ENCODE data around the gene GAS7.
A peak's percentile ranks its signal among the peaks of the same experiment; 100 is the strongest.

The GAS7 gene

GRCh38 chr17:9973669-9974447, 224.5 kb downstream of the GAS7 start:
- no peak for TF ChIP-seq CTCF (IDR thresholded peaks at IDR 0.05; ENCODE audit: insufficient read depth, low read depth, low read length, missing control alignments)
- DNase-seq (ENCODE audit: low read depth) = no peak
- no peak overlapping the region for H3K4me3 ChIP-seq (ENCODE audit: low read length)

GRCh38 chr17:9971991-9972390, 226.4 kb downstream of the GAS7 start:
- no peak for DNase-seq (ENCODE audit: low read depth)
- no peak for TF ChIP-seq CTCF (IDR thresholded peaks at IDR 0.05; ENCODE audit: insufficient read depth, low read depth, low read length, missing control alignments)
- no peak overlapping the region for H3K4me3 ChIP-seq (ENCODE audit: low read length)

- H3K4me3 ChIP-seq (ENCODE audit: low read length) = no peak overlapping the region
- no peak for DNase-seq (ENCODE audit: low read depth)
- no peak for TF ChIP-seq CTCF (IDR thresholded peaks at IDR 0.05; ENCODE audit: insufficient read depth, low read depth, low read length, missing control alignments)
These were observed 229.0 kb downstream of the GAS7 start for GRCh38 chr17:9969301-9969935.

DNA sequence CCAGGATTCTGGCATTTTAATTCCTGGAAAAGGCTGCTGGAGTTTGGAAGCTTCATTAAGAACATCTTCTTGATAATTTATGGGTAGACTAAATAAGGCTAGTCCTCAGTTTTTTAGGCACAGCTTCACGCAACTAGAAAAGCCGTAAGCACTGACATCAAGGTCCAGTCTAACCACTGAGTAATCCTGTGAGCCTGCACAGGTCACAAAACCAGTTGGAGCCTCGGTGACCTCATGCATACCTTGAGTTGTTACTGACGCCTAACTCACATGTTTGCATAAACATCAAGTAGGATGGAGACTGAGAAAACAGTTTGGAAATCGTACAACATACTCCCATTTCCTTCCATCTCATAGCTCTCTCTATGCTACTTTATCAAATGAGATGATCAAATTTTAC, 229.5 kb downstream of the GAS7 start:
- no peak overlapping the region for H3K4me3 ChIP-seq (ENCODE audit: low read length)
- DNase-seq (ENCODE audit: low read depth) = no peak
- no peak for TF ChIP-seq CTCF (IDR thresholded peaks at IDR 0.05; ENCODE audit: insufficient read depth, low read depth, low read length, missing control alignments)

- TF ChIP-seq CTCF (IDR thresholded peaks at IDR 0.05; ENCODE audit: insufficient read depth, low read depth, low read length, missing control alignments) = no peak
- H3K4me3 ChIP-seq (ENCODE audit: low read length) = no peak overlapping the region
- no peak for DNase-seq (ENCODE audit: low read depth)
These were observed 230.4 kb downstream of the GAS7 start for GRCh38 chr17:9968008-9968407.

- peak; percentile 4 for DNase-seq (ENCODE audit: low read depth)
- H3K4me3 ChIP-seq (ENCODE audit: low read length) = no peak overlapping the region
- TF ChIP-seq CTCF (IDR thresholded peaks at IDR 0.05; ENCODE audit: insufficient read depth, low read depth, low read length, missing control alignments) = peak; percentile 35
These were observed 238.9 kb downstream of the GAS7 start for GRCh38 chr17:9959377-9959981.
